Transverse colon (tissue), 4 donors: ENCODE measurements around the gene FIP1L1. TPM values are rescaled to one million over a fixed set of nuclear protein-coding genes. Genes with fewer than 3 reads are reported as not detected.
"Not testable (repeated sequence)": the region's sequence is repeated elsewhere in the genome, so short reads cannot be mapped to it uniquely, and the experiment has no call there.

ENCODE experiments used
- DNase-seq: peaks from one replicate; pipeline ENCODE4 v3.0.0-alpha.2; 2019
- H3K27ac ChIP-seq, 4 donors: fragments of 200-600 bp; sonication (generic); 2 replicates each; pipeline ENCODE4 v1.5.1; 2016 to 2018; ENCODE audit warnings: inconsistent platforms in 4 of 4
- H3K27me3 ChIP-seq: fragments of 200-600 bp; sonication (generic); 2 replicates; pipeline ENCODE4 v1.5.1; 2017; ENCODE audit warnings: inconsistent platforms
- H3K36me3 ChIP-seq, 4 donors: fragments of 200-600 bp; sonication (generic); 2 replicates each; pipeline ENCODE4 v1.5.1; 2017 to 2019; ENCODE audit warnings: inconsistent platforms in 4 of 4
- H3K4me1 ChIP-seq, 4 donors: fragments of 200-600 bp; sonication (generic); 2 replicates each; pipeline ENCODE4 v1.5.1; 2017 to 2020; ENCODE audit warnings: inconsistent platforms in 4 of 4
- H3K4me3 ChIP-seq, 4 donors: fragments of 200-600 bp; sonication (generic); 1 replicate in 1 of 4; 2 replicates in 3 of 4; pipeline versions ENCODE4 v1.5.1 to v1.6.1; 2017 to 2019; ENCODE audit warnings: inconsistent platforms in 4 of 4
- H3K9me3 ChIP-seq, 2 donors: fragments of 200-600 bp; sonication (generic); 2 replicates each; pipeline ENCODE4 v1.5.1; 2017 to 2019; ENCODE audit warnings: inconsistent platforms in 2 of 2
- CTCF ChIP-seq, 5 experiments: fragments of 200-600 bp in 3 of 5; fragments of 450-650 bp in 2 of 5; sonication (generic) in 3 of 5; IDR thresholded peaks; 1 replicate in 2 of 5; 2 replicates in 3 of 5; pipeline ENCODE4 v1.5.1; 2016 to 2017; ENCODE audit warnings: antibody characterized with exemption in 5 of 5, inconsistent platforms in 3 of 5, mild to moderate bottlenecking in 2 of 5, moderate library complexity in 1 of 5
- EP300 ChIP-seq: sonication (generic); formaldehyde crosslinking; IDR thresholded peaks from one replicate; pipeline ENCODE4 v1.6.1; 2017; ENCODE audit warnings: antibody characterized with exemption, low read depth
- POLR2A ChIP-seq: fragments of 450-650 bp; IDR thresholded peaks from one replicate; pipeline ENCODE4 v1.6.1; 2016; ENCODE audit warnings: antibody characterized with exemption, mild to moderate bottlenecking, moderate library complexity
- POLR2AphosphoS5 ChIP-seq, 3 donors: sonication (generic); formaldehyde crosslinking; IDR thresholded peaks; one replicate each; pipeline ENCODE4 v1.6.1; 2016; ENCODE audit warnings: antibody characterized with exemption in 3 of 3
- WGBS, 2 donors: methylation state at CpG; one replicate each; pipeline ENCODE4 v1.1.5; 2018; ENCODE audit warnings: low coverage in 1 of 2; 5-methylcytosine and 5-hydroxymethylcytosine counted together
- in situ Hi-C, 4 donors: fragments of 200-750 bp; cut with MboI; loops; one replicate each; pipeline versions ENCODE4 v1.15.0 to v1.15.1; 2017; ENCODE audit warnings: low sequenced_read_pairs in 3 of 4, low pct_ligation_motif_present in 1 of 4, low pct_unique_long_range_greater_than_20kb in 1 of 4
- intact Hi-C: fragments of 100-400 bp; cut with DNase I; formaldehyde crosslinking; loops from one replicate; pipeline ENCODE4 v1.15.1; 2023; ENCODE audit warnings: low total_unique reads
- total RNA-seq, 4 donors: library from RNA; depleted of rRNA; stranded (reverse); fragments of >200 nt; gene quantifications; one replicate each; pipeline ENCODE4 v1.1.0, GENCODE V29; 2016

Gene FIP1L1
- total RNA-seq, 4 donors from 2014 or later = 20.6 to 97.5 (median 43.9) TPM

- Histone ChIP-seq H3K4me1 (no peaks in the 10 kb centered on the region), H3K36me3 (peaks cover 0 to 59% (median 10%) of the 10 kb centered on the region in 4 donors), H3K27ac (no peak overlapping the region), H3K9me3 (no peaks in the 10 kb centered on the region), H3K4me3 (no peak overlapping the region), H3K27me3 (no peaks in the 10 kb centered on the region)
- intact Hi-C loops (no loop called here), in situ Hi-C loops (no loop called here)
- 88 to 93% methylated on average over 1 to 2 of the region's 2 CpGs for WGBS, 2 donors
- TF ChIP-seq POLR2A (no peak), POLR2AphosphoS5 (IDR thresholded peaks at IDR 0.05) (no peak), EP300 (no peak), CTCF (IDR thresholded peaks at IDR 0.05) (no peak)
- no peak for DNase-seq
Observed at GRCh38 chr4:53461244-53461643, 83.8 kb downstream of the FIP1L1 start.

DNA sequence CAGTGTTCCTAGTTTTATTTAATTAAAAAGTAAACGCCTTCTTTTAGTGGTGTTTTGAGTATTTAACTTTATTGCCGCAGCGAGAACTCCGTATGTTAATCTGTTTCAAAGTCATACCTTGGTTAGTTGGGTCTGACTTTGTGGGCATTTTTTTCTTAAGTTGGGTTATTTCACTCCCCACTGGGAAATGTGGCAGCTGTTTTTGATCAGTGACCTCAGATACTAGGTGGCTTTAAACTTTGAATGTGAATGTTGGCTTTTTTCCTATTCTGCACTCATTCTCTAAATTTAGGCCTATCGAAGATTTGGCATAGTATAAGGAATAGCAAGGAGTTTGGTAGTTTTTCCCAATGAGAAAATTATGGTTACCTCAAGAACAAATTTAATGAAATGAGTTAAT is 85.9 kb downstream of the FIP1L1 start:
- in situ Hi-C loops = no loop called here
- no peaks in the 10 kb centered on the region for H3K4me1 ChIP-seq
- DNase-seq = no peak
- no peak overlapping the region for H3K4me3 ChIP-seq
- no peaks in the 10 kb centered on the region for H3K9me3 ChIP-seq
- intact Hi-C loops = no loop called here
- no peak overlapping the region for H3K27ac ChIP-seq
- no peaks in the 10 kb centered on the region for H3K27me3 ChIP-seq
- 87 to 89% methylated on average over 5 of the region's 5 CpGs for WGBS, 2 donors
- no peak for TF ChIP-seq POLR2A
- no peak for TF ChIP-seq POLR2AphosphoS5 (IDR thresholded peaks at IDR 0.05)
- TF ChIP-seq CTCF (IDR thresholded peaks at IDR 0.05) = no peak
- no peak for TF ChIP-seq EP300
- H3K36me3 ChIP-seq = peaks cover 0 to 51% (median 10%) of the 10 kb centered on the region in 4 donors

DNA sequence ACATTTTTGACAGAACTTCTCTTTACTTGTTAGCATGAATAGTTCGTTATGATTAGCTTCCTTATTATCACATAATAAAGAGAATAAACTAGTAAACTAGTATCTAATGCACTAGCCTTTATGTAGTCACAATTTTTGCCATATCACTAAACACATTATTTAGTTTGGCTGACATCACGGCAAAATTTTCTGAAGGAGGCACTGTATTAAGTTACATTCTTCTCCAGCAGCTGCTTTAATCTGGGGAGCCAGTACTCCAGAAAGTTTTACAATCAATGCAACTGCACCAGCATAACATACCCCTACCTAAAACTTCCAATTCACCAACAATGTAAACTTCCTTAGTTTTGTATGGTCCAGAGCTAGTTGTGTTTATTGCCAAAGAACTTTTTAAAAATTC is 87.8 kb downstream of the FIP1L1 start:
- intact Hi-C loops = no loop called here

GRCh38 chr4:53465891-53466290 is 88.5 kb downstream of the FIP1L1 start:
- DNase-seq = no peak
- Histone ChIP-seq H3K4me3 (no peak overlapping the region), H3K9me3 (no peaks in the 10 kb centered on the region), H3K27ac (no peak overlapping the region), H3K36me3 (peaks cover 0 to 31% (median 2%) of the 10 kb centered on the region in 4 donors), H3K27me3 (no peaks in the 10 kb centered on the region), H3K4me1 (no peaks in the 10 kb centered on the region)
- no peak for TF ChIP-seq EP300
- no peak for TF ChIP-seq POLR2A
- in situ Hi-C loops = no loop called here
- intact Hi-C loops = no loop called here

More for the DNA sequence above, 87.8 kb downstream of the FIP1L1 start:
- H3K27me3 ChIP-seq = no peaks in the 10 kb centered on the region
- no peak overlapping the region for H3K27ac ChIP-seq
- no peak for DNase-seq
- TF ChIP-seq POLR2A = no peak
- TF ChIP-seq CTCF (IDR thresholded peaks at IDR 0.05) = no peak
- in situ Hi-C loops = no loop called here
- 55 to 77% methylated on average over 2 of the region's 2 CpGs for WGBS, 2 donors
- no peak overlapping the region for H3K4me3 ChIP-seq
- H3K36me3 ChIP-seq = peaks cover 0 to 37% (median 3%) of the 10 kb centered on the region in 4 donors
- no peaks in the 10 kb centered on the region for H3K4me1 ChIP-seq
- no peaks in the 10 kb centered on the region for H3K9me3 ChIP-seq

DNA sequence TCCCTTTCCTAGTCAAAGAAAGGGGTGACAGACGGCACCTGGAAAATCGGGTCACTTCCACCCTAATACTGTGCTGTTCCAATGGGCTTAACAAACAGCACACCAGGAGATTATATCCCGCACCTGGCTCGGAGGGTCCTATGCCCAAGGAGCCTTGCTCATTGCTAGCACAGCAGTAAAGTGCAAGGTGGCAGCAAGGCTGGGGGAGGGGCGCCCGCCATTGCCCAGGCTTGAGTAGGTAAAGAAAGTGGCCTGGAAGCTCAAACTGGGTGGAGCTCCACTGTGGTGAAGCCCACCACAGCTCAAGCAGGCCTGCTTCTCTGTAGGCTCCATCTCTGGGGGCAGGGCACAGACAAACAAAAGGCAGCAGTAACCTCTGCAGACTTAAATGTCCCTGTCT is 89.1 kb downstream of the FIP1L1 start:
- H3K4me3 ChIP-seq, H3K4me1 ChIP-seq, H3K27ac ChIP-seq, DNase-seq, H3K27me3 ChIP-seq, intact Hi-C loops, H3K9me3 ChIP-seq, in situ Hi-C loops: not testable (repeated sequence)
- WGBS, 2 donors = 91 to 100% methylated on average over 1 to 6 of the region's 6 CpGs
- peaks cover 0 to 25% (median 2%) of the 10 kb centered on the region in 4 donors for H3K36me3 ChIP-seq
